ENCODE measurements around the gene DEPP1. TPM values are rescaled to one million over a fixed set of nuclear protein-coding genes. Genes with fewer than 3 reads are reported as not detected.

DEPP1 gene
- total and polyA plus RNA-seq, 2 of the 13 experiments (the other 11 are each of a cell fraction or from before 2014, with no cell fraction given) = 14.8 to 270 TPM

DNA sequence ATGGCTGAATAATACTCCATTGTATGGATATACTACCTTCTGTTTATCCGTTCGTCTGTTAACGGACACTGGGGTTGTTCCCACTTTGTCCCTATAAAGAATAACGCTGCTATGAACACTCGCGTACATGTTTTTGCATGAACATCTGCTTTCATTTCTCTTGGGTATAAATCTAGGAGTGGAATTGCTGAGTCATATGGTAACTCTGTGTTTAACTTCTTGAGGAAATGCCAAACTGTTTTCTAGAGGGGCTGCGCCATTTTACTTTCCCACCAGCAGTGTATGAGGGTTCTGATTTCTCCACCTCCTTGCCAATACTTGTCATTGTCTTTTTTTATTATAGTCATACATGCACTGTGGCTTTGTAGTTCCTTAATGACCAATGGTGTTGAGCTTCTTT lies 39.7 kb downstream of the DEPP1 start:
- no peaks in the 10 kb centered on the region for H3K36me3 ChIP-seq (replicated peaks in 1 of 2; ENCODE audit: control insufficient read depth in 1 of 2, insufficient read depth in 2 of 2, low read length in 2 of 2)
- H3K4me1 ChIP-seq (ENCODE audit: insufficient read depth, low read length) = peaks cover 68% of the 10 kb centered on the region
- no peak for ATAC-seq
- no peaks in the 10 kb centered on the region for H3K79me2 ChIP-seq (ENCODE audit: insufficient read depth, low read length)
- no peak overlapping the region for H3K4me2 ChIP-seq (ENCODE audit: low read depth, low read length)
- no peaks in the 10 kb centered on the region for H3K9me3 ChIP-seq (ENCODE audit: low read length)
- H3K27ac ChIP-seq (ENCODE audit: extremely low read length, insufficient read depth, low read length) = no peak overlapping the region
- in situ Hi-C loops (cut with HindIII; ENCODE audit: extremely low pct_ligation_motif_present, low pct_unique_long_range_greater_than_20kb) = no loop called here
- no peaks in the 10 kb centered on the region for H3K27me3 ChIP-seq (ENCODE audit: control insufficient read depth in 1 of 2, insufficient read depth in 2 of 2, low read length in 2 of 2)
- intact Hi-C loops (cut with micrococcal nuclease; ENCODE audit: unreplicated experiment) = no loop called here
- H3K4me3 ChIP-seq (replicated peaks in 1 of 3; ENCODE audit: insufficient read depth in 1 of 3, low read depth in 2 of 3, low read length in 3 of 3) = no peak overlapping the region
- DNase-seq (ENCODE audit: low spot score) = no peak
- H4K20me1 ChIP-seq (ENCODE audit: insufficient read depth, low read length) = no peaks in the 10 kb centered on the region
- no peak overlapping the region for H3K9ac ChIP-seq (ENCODE audit: insufficient read depth, low read depth, low read length)
- FAIRE-seq = no peak
- ChIA-PET POLR2A (interaction anchor here (1.3 to 7.1 kb wide), 4 partner anchors 14 to 38 kb away, joined by 4 to 215 read pairs (median 16); partner anchors contain the start of gene DEPP1), CTCF (ENCODE audit: low intra/inter-chr PET ratio, low total read pairs) (no interaction called here)
- no TSS peak for BruUV-seq (replicated peaks)
- no peak overlapping the region for H2AFZ ChIP-seq (ENCODE audit: low read length)
- WGBS (ENCODE audit: low lambda C conversion rate) = 91% methylated on average over 7 of the region's 7 CpGs
- peak; percentile 88 for TF ChIP-seq ZNF7 (CRISPR knock-in tag; IDR thresholded peaks at IDR 0.05)
- no peak for TF ChIP-seq RAD21 (CRISPR knock-in tag; IDR thresholded peaks at IDR 0.05)
- TF ChIP-seq HINFP (CRISPR knock-in tag; IDR thresholded peaks at IDR 0.05; ENCODE audit: low read depth) = no peak
- TF ChIP-seq JDP2 (CRISPR knock-in tag; IDR thresholded peaks at IDR 0.05; ENCODE audit: borderline replicate concordance) = no peak
- no peak for TF ChIP-seq POLR2A (IDR thresholded peaks at IDR 0.05; ENCODE audit: insufficient read depth in 1 of 2, low read depth in 2 of 2, low read length in 2 of 2)
- no peak for TF ChIP-seq NKX3-1 (CRISPR knock-in tag; IDR thresholded peaks at IDR 0.05)
- no peak for TF ChIP-seq ZBTB10 (CRISPR knock-in tag; IDR thresholded peaks at IDR 0.05; ENCODE audit: borderline replicate concordance)
- TF ChIP-seq ZNF253 (CRISPR knock-in tag; IDR thresholded peaks at IDR 0.05; ENCODE audit: borderline replicate concordance) = no peak
- no peak for TF ChIP-seq RAD51 (IDR thresholded peaks at IDR 0.05; ENCODE audit: borderline replicate concordance)
- TF ChIP-seq ZNF629 (CRISPR knock-in tag; conservative IDR thresholded peaks at IDR 0.05) = no peak
- no peak for TF ChIP-seq GLMP (CRISPR knock-in tag; IDR thresholded peaks at IDR 0.05; ENCODE audit: borderline replicate concordance)
- TF ChIP-seq ZFP36L2 (CRISPR knock-in tag; IDR thresholded peaks at IDR 0.05) = no peak
- no peak for TF ChIP-seq ZHX1 (CRISPR knock-in tag; IDR thresholded peaks at IDR 0.05; ENCODE audit: low read depth)
- 0 out of 2 replicates have a peak, but pooled peaks have one; percentile 29 for TF ChIP-seq MAFF (IDR thresholded peaks at IDR 0.05; ENCODE audit: low read depth, low read length)
- no peak for TF ChIP-seq CBX2 (IDR thresholded peaks at IDR 0.05; ENCODE audit: low read depth, low read length)
- no peak for TF ChIP-seq CBX2 (CRISPR knock-in tag; IDR thresholded peaks at IDR 0.05; ENCODE audit: low read depth)
- peak; percentile 51 to 56; a peak in 3 of 4 replicates for TF ChIP-seq MAFK (conservative IDR thresholded peaks at IDR 0.05 in 1 of 2, IDR thresholded peaks at IDR 0.05 in 1 of 2; ENCODE audit: low read length in 2 of 2)
- TF ChIP-seq HCFC1 (IDR thresholded peaks at IDR 0.05; ENCODE audit: low read depth, low read length) = no peak
- TF ChIP-seq NFE2L2 (IDR thresholded peaks at IDR 0.05; ENCODE audit: low read length) = peak; percentile 75
- no peak for TF ChIP-seq AKAP8 (CRISPR knock-in tag; IDR thresholded peaks at IDR 0.05)
